Kidney epithelial cell (primary cell): Measurements from ENCODE around the gene SOAT1. TPM values are rescaled to one million over a fixed set of nuclear protein-coding genes. Genes with fewer than 3 reads are reported as not detected.
"Not testable (repeated sequence)": the region's sequence is repeated elsewhere in the genome, so short reads cannot be mapped to it uniquely, and the experiment has no call there.

Source experiments
- DNase-seq: peaks from one replicate; pipeline ENCODE4 v3.0.0-alpha.2; 2010; ENCODE audit warnings: low read depth
- H3K27me3 ChIP-seq: 2 replicates; pipeline ENCODE4 v1.6.0; 2011; ENCODE audit warnings: low read length; ENCODE audit not compliant: control insufficient read depth, insufficient read depth
- H3K36me3 ChIP-seq: 2 replicates; pipeline ENCODE4 v1.5.1; 2011; ENCODE audit warnings: low read length; ENCODE audit not compliant: control insufficient read depth, insufficient read depth
- H3K4me3 ChIP-seq: 2 replicates; pipeline ENCODE4 v1.5.1; 2011; ENCODE audit warnings: low read depth, mild to moderate bottlenecking, control low read depth, low read length
- CTCF ChIP-seq: IDR thresholded peaks from 2 replicates; pipeline ENCODE4 v1.5.1; 2011; ENCODE audit warnings: mild to moderate bottlenecking, moderate library complexity, low read length, control low read depth, inconsistent platforms; ENCODE audit not compliant: insufficient read depth, poor library complexity, severe bottlenecking
- total RNA-seq: library from RNA; depleted of rRNA; stranded (reverse); fragments of >200 nt; gene quantifications from 2 replicates; pipeline ENCODE4 v1.2.3, GENCODE V29; 2015

SOAT1 gene
- total RNA-seq: 34.2 and 38.1 TPM in 2 replicates

DNA sequence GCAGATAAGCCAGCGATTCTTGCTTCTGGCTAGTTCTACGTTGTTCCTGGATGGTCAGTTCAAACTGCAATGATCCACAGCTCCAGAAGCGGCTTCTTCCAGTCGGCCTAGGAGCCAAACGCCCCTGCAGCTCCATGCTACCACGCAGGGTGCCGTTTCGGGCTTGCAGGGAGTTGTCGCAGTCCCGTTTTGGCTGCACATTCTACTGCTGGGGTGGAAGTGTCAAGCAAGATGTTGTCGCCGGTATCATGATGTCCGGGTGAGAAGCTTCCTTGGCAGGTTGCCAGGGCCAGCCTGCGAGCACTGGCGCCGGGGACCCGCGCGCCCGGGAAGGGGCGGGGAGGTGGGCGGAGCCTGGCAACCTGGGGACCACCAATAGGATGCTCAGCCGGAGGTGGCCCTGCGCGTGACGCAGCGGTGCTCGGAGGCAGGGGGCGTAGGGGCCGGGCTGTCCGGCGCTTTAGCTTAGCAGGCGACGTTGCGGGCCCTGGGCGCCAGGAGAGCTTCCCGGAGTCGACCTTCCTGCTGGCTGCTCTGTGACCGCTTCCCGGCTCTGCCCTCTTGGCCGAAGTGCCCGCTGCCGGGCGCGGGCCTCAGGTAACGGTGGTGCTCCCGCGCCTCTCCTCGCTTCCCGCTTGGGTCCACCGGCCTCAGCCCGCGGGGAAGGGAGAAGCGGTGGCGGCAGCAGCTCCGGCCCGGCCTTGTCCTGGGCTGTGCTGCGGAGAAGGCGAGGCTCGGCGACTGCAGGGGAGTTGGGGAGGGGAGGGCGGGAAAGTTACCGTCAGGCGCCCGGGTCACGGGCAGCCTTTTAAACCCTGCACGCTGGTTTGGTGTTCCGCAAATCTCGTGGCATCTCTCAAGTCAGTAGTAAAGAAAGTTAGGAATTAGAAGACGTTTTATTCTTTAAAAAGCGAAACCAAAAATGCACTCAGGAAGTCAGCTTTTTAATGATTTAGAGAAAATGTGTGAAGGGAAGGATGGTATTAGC lies at the start of gene SOAT1:
SOAT1 (plus strand) TSS at position 458 of the 988 bp plus-strand sequence. CDS start 8,888 bp downstream, outside the sequence.
- no peak for TF ChIP-seq CTCF
- H3K27me3 ChIP-seq: no peaks in the 10 kb centered on the region
- DNase-seq: peak; percentile 37
- H3K4me3 ChIP-seq: peak within 1 kb of the TSS; percentile 92
- no peaks in the 10 kb centered on the region for H3K36me3 ChIP-seq

GRCh38 chr1:179245426-179245825 lies 48.2 kb upstream of the SOAT1 start:
- H3K36me3 ChIP-seq, H3K27me3 ChIP-seq, DNase-seq, H3K4me3 ChIP-seq: not testable (repeated sequence)

- TF ChIP-seq CTCF: no peak
- DNase-seq: no peak
- Histone ChIP-seq H3K4me3 (no peak overlapping the region), H3K27me3 (no peaks in the 10 kb centered on the region), H3K36me3 (no peaks in the 10 kb centered on the region)
Observed at GRCh38 chr1:179247923-179248322, 45.7 kb upstream of the SOAT1 start.

DNA sequence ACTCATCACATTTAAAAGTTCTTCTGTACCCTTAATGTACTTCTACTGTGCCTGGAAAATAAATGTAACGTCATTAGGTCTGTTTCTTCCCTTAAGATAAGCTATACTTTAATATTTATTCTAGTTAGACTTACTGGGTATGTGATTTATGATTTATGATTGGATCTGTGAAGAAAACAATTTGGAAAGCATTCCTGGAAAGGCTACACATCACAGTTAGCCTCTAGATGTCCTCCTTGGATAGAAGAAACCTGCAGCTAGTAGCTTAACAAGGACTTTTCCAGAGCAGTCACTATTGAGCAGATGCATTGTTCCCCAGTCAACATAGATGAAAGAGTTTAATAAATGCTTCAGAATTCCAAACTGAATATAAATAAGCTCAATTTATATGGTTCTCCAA lies 41.9 kb upstream of the SOAT1 start:
- no peak for DNase-seq
- Histone ChIP-seq H3K36me3 (no peaks in the 10 kb centered on the region), H3K4me3 (no peak overlapping the region), H3K27me3 (no peaks in the 10 kb centered on the region)
- peak; percentile 35 for TF ChIP-seq CTCF

GRCh38 chr1:179252606-179253005 lies 41.0 kb upstream of the SOAT1 start:
- H3K27me3 ChIP-seq: no peaks in the 10 kb centered on the region
- no peak for TF ChIP-seq CTCF
- no peak overlapping the region for H3K4me3 ChIP-seq
- no peak for DNase-seq
- H3K36me3 ChIP-seq: no peaks in the 10 kb centered on the region

DNA sequence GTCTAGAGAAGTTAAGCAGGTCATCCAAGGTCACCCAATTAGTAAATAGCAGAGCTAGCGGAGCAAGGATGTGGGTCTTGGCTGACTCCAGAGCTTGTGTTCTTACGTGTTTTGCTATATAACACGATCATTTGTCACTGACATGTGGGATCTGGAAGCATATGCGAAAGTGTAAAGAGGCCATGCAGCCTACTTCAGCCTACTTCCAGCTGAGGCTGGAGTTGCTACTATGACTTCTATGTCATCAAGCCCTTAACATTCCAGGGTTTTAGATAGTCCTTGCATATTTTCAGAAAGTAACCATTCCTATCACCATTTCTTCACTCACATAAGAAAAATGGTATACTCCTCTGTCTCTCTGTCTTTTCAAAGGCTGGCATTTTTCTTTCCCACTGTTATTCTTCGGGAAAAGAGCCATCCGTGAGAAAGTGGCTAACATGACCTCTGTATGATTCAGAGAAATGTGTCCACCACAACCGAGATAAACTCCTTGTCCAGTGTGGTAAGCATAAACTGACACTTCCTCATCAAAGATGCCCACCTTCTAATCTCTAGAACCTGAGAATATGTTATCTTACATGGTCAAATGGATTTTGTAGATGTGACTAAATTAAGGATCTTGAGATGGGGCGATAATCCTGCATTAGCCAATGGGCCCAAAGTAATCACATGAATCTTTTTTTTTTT lies 40.2 kb upstream of the SOAT1 start:
- H3K4me3 ChIP-seq: no peak overlapping the region
- no peak for TF ChIP-seq CTCF
- no peak for DNase-seq
- H3K36me3 ChIP-seq: no peaks in the 10 kb centered on the region
- H3K27me3 ChIP-seq: no peaks in the 10 kb centered on the region
